GM19025 (cell line): ENCODE results near the gene NFATC2.

Experiments
- ATAC-seq: cut with Tn5 transposase; IDR thresholded peaks from one replicate; pipeline ENCODE4 v1.9.1; 2021; ENCODE audit warnings: mild to moderate bottlenecking, low read depth, moderate library complexity; ENCODE audit not compliant: unreplicated experiment

The NFATC2 gene

GRCh38 chr20:51542571-51543421, at the start of gene NFATC2:
Gene NFATC2 (minus strand): TSS chr20:51542719. CDS start chr20:51542499, 220 bp downstream.
- peak; percentile 37 for ATAC-seq

- ATAC-seq = no peak
Observed at GRCh38 chr20:51591871-51592270, 49.4 kb upstream of the NFATC2 start.

GRCh38 chr20:51588762-51589161, 46.2 kb upstream of the NFATC2 start:
- ATAC-seq = no peak

- no peak for ATAC-seq
Observed at GRCh38 chr20:51587145-51587544, 44.6 kb upstream of the NFATC2 start.

- no peak for ATAC-seq
Observed at GRCh38 chr20:51586005-51586440, 43.5 kb upstream of the NFATC2 start.

- ATAC-seq = no peak
Observed at GRCh38 chr20:51585148-51585547, 42.6 kb upstream of the NFATC2 start.

GRCh38 chr20:51584737-51585136, 42.2 kb upstream of the NFATC2 start:
- no peak for ATAC-seq

- no peak for ATAC-seq
Observed at GRCh38 chr20:51584116-51584515, 41.6 kb upstream of the NFATC2 start.

GRCh38 chr20:51583499-51583898, 41.0 kb upstream of the NFATC2 start:
- no peak for ATAC-seq

- no peak for ATAC-seq
Observed at GRCh38 chr20:51583073-51583472, 40.6 kb upstream of the NFATC2 start.

GRCh38 chr20:51581571-51581970, 39.1 kb upstream of the NFATC2 start:
- ATAC-seq = no peak

GRCh38 chr20:51579137-51579536, 36.6 kb upstream of the NFATC2 start:
- ATAC-seq = no peak

GRCh38 chr20:51578145-51578459, 35.6 kb upstream of the NFATC2 start:
- no peak for ATAC-seq

- no peak for ATAC-seq
Observed at GRCh38 chr20:51577432-51578144, 35.1 kb upstream of the NFATC2 start.

GRCh38 chr20:51575486-51575885, 33.0 kb upstream of the NFATC2 start:
- ATAC-seq = no peak

- no peak for ATAC-seq
Observed at GRCh38 chr20:51574248-51575033, 31.9 kb upstream of the NFATC2 start.

GRCh38 chr20:51573576-51574243, 31.2 kb upstream of the NFATC2 start:
- no peak for ATAC-seq

- no peak for ATAC-seq
Observed at GRCh38 chr20:51571460-51571794, 28.9 kb upstream of the NFATC2 start.

GRCh38 chr20:51570739-51571459, 28.4 kb upstream of the NFATC2 start:
- ATAC-seq = no peak
